Cardiac fibroblast (primary cell): ENCODE data around the gene CCDC81.

Experiments used
- DNase-seq, 2 donors: peaks; one replicate each; pipeline versions ENCODE4 v3.0.0 to v3.0.0-alpha.2; 2010; ENCODE audit warnings: low read depth in 2 of 2
- H3K4me3 ChIP-seq, 2 donors: replicated peaks in 1 of 2; 1 replicate in 1 of 2; 2 replicates in 1 of 2; pipeline ENCODE4 v1.5.1; 2011; ENCODE audit warnings: low read depth in 2 of 2, low read length in 2 of 2, mild to moderate bottlenecking in 2 of 2, moderate library complexity in 1 of 2
- CTCF ChIP-seq: IDR thresholded peaks from one replicate; pipeline ENCODE4 v1.5.1; 2011; ENCODE audit warnings: low read depth, mild to moderate bottlenecking, low read length, inconsistent platforms

The CCDC81 gene

GRCh38 chr11:86447763-86448480 is 73.2 kb downstream of the CCDC81 start:
- no peak for TF ChIP-seq CTCF
- H3K4me3 ChIP-seq = no peak overlapping the region
- DNase-seq = no peak

GRCh38 chr11:86449993-86450629 is 75.4 kb downstream of the CCDC81 start:
- TF ChIP-seq CTCF = no peak
- H3K4me3 ChIP-seq = no peak overlapping the region
- DNase-seq = no peak

- no peak for TF ChIP-seq CTCF
- DNase-seq = no peak
- no peak overlapping the region for H3K4me3 ChIP-seq
Observed at GRCh38 chr11:86453290-86454030, 78.8 kb downstream of the CCDC81 start.

GRCh38 chr11:86456075-86456939 is 81.6 kb downstream of the CCDC81 start:
- no peak overlapping the region for H3K4me3 ChIP-seq
- DNase-seq = peak; percentile 88 to 91
- peak; percentile 89 for TF ChIP-seq CTCF

- TF ChIP-seq CTCF = no peak
- no peak overlapping the region for H3K4me3 ChIP-seq
- DNase-seq = no peak
Observed at GRCh38 chr11:86458294-86459001, 83.8 kb downstream of the CCDC81 start.

- no peak for TF ChIP-seq CTCF
- DNase-seq = peak; percentile 30 to 50
Observed at GRCh38 chr11:86459002-86459385, 84.3 kb downstream of the CCDC81 start.

More at GRCh38 chr11:86459002-86459385, 84.3 kb downstream of the CCDC81 start:
- no peak overlapping the region for H3K4me3 ChIP-seq
